22Rv1 (cell line): Measurements from ENCODE around the gene LSMEM2.
"Not testable (repeated sequence)": the region's sequence is repeated elsewhere in the genome, so short reads cannot be mapped to it uniquely, and the experiment has no call there.

Experiments used
- ZFX ChIP-seq: fragments of 450-650 bp; IDR thresholded peaks from 2 replicates; pipeline ENCODE4 v1.6.1; 2017; ENCODE audit warnings: antibody characterized with exemption, borderline replicate concordance
- TF ChIP-seq, protein P1 (sequence below): fragments of 450-650 bp; IDR thresholded peaks from 2 replicates; pipeline ENCODE4 v1.5.1; 2017; ENCODE audit warnings: mild to moderate bottlenecking

DNA sequence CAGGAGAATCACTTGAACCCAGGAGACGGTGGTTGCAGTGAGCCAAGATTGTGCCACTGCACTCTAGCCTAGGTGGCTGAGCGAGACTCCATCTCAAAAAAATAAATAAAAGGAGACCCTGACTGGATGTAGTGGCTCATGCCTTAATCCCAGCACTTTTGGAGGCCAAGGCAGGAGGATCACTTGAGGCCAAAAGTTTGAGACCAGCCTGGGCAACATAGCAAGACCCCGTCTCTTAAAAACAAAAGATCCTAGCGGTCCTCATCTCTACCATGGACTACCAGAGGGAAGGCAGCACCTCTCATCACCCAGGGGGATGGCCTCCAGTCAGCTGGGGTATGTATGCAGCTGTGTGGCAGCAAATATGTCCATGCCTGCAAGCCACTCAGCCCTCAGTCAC, 16.7 kb upstream of the LSMEM2 start:
- TF ChIP-seq, protein P1, sequence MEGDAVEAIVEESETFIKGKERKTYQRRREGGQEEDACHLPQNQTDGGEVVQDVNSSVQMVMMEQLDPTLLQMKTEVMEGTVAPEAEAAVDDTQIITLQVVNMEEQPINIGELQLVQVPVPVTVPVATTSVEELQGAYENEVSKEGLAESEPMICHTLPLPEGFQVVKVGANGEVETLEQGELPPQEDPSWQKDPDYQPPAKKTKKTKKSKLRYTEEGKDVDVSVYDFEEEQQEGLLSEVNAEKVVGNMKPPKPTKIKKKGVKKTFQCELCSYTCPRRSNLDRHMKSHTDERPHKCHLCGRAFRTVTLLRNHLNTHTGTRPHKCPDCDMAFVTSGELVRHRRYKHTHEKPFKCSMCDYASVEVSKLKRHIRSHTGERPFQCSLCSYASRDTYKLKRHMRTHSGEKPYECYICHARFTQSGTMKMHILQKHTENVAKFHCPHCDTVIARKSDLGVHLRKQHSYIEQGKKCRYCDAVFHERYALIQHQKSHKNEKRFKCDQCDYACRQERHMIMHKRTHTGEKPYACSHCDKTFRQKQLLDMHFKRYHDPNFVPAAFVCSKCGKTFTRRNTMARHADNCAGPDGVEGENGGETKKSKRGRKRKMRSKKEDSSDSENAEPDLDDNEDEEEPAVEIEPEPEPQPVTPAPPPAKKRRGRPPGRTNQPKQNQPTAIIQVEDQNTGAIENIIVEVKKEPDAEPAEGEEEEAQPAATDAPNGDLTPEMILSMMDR = not testable (repeated sequence)
- TF ChIP-seq ZFX = not testable (repeated sequence)
